Measurements from ENCODE around the gene CHAF1A.

CHAF1A gene

DNA sequence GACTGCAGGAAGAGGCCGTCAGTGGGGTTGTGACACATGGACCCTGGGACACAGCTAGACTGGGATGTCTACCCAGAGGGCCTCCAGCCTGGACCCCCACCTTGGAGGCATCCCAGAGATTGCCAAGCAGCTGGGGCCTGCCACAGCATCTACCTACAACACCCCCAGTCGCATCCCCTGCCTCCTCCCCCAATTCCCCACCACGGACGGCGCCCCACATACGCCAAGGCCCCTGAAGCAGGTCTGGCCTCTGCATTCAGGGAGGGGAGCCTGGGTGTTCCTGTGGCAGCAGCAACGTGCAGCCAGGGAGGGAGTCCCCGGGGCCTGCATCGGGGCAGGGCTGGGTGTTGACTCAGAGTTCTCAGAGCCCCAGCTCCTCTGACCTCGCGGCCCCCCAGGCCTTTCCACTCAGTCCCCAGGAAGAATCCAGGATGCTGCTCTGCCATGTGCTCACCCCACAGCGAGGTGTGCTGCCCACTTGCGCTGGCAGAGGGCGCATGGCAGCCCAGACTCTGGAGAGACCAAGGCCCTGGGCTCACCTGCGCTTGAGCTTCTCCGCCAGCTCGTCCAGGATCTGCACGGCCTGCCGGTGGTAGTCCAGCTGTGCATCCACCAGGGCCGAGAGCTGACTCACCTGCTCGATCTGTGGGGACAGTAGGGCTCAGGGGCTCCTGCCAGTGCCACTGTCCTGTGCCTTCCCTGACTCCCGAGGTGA lies 39.5 kb upstream of the CHAF1A start:
- TF ChIP-seq GATA3 (IDR thresholded peaks at IDR 0.05; ENCODE audit: low read depth, low read length) = no peak
- no peak for TF ChIP-seq GATA2 (IDR thresholded peaks at IDR 0.05; ENCODE audit: low read depth, low read length)

DNA sequence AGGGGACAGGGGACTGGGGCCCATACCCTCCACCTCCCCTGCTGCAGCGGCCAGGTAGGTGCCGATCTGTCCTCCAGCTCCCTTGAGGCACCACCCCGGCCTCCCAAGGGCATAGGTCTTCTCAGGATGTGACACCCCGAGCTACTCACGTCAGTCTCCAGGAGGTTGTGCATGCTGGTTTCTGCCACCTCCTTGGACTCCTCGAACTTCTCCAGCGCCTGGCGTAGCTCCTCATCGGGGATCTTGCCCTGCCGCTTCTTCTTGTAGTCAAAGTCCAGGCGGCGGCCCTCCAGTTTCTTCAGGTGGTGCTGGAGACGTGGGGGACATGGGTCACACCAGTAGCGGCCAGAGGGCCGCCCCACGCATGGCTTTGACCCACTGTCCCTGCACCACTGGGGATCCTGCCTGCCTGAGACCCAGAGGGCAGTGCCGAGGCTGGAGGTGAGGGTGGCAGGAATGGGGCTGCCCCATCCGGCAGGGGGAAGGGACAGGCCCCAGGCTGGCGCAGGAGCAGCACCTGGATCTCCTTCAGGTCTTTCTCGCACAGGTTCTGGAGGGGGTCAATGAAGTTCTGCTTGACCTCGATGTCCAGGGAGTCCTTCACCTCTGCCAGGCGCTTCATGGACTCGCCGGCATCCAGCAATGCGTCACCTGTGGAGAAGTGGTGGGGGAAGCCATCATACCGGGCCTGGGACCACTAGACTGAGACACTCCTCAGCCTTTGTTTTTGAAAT lies 38.7 kb upstream of the CHAF1A start:
- TF ChIP-seq GATA2 (IDR thresholded peaks at IDR 0.05; ENCODE audit: low read depth, low read length) (no peak), GATA3 (IDR thresholded peaks at IDR 0.05; ENCODE audit: low read depth, low read length) (no peak)

DNA sequence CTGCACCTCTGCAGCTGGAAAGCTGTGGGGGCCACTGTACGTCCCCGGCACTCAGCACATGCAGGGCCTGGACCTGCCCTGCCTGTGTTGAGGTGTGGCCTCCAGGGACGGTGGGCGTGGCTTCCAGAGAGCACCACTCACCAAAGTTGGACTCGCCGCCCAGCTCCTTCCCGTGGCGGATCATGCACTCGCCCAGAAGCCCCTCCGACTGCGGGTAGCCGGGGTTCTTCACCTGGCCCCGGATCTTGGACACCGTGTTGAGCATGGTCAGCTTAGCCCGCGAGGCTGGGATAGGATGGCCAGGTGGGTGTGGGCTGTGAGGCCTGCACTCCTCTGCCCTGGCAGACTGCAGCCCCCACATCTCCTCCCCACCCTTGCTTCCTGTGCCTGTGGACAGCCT lies 37.1 kb upstream of the CHAF1A start:
- TF ChIP-seq GATA2 (IDR thresholded peaks at IDR 0.05; ENCODE audit: low read depth, low read length) = no peak
- TF ChIP-seq GATA3 (IDR thresholded peaks at IDR 0.05; ENCODE audit: low read depth, low read length) = no peak

DNA sequence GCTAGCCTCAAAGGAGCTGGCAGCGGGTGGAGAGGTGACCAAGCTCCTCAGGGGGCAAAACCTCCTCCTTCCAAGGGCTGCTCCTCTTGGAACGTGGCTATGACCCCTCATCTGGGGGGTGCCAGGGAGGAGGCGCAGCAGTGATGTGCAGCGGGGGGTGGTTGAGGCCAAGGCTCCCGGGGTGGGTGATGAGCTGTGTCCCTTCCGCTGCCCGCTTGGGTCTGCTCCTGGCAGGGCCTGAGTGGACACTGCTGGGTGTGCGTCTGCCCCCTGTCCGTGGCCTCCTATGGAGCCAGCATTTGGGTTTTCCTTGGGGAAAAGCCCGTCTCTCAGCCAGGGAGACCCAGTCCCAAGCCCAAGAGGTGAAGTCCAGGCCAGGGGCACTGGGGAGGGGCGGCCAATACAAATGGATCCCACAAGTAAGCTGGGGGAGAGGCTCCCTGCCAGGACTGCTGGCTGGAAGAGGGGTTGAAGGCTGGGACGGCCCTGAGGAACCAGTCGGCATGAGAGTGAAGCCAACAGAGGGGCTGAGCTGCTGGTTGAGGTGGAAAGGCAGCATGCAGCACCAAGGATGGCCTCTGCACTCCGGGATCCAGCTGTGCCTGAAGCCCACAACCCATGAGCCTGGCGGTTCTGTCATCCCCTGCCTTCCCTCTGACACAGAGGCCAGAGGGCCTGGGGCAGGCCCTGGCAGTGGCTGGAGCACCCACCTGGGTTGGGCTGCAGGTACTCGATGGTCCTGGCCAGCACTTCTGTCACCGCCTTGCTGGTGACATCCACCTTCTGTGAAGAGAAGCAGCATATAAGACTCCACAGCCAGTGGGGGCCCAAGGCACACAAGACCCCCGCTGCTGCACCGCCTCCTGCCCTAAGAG lies 36.4 kb upstream of the CHAF1A start:
- no peak for TF ChIP-seq GATA3 (IDR thresholded peaks at IDR 0.05; ENCODE audit: low read depth, low read length)
- no peak for TF ChIP-seq GATA2 (IDR thresholded peaks at IDR 0.05; ENCODE audit: low read depth, low read length)

DNA sequence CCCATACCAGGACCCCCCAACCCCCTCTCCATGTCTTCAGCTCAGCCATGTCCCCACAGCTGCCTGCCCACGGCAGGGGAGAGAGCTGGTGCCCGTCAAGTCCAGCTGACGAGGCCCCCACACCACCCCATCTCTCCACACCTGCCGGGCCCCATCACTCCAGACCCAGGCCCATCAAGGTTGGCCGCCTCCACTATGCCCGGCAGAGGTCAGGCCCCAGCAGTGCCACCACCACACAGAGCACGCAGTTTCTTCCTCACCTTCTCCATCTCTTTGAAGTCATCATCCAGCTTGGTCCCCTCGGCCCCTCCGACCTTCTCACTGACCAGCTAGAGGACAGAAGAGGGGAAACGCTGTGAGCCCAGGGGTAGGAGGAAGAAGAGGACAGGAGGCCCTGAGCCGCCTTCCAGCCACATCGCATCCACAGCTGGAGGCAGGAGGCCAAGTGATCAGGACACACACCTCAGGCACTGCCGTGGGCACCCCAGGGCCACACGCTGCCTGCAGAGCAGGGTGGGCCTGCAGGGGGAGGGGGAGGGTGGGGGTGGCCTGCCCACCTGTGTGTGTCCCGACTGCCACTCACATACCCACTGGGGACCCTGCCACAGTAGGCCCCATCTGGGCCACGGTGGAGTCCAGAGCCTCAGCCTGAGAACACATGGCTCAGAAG lies 35.6 kb upstream of the CHAF1A start:
- TF ChIP-seq GATA2 (IDR thresholded peaks at IDR 0.05; ENCODE audit: low read depth, low read length) = no peak
- no peak for TF ChIP-seq GATA3 (IDR thresholded peaks at IDR 0.05; ENCODE audit: low read depth, low read length)

DNA sequence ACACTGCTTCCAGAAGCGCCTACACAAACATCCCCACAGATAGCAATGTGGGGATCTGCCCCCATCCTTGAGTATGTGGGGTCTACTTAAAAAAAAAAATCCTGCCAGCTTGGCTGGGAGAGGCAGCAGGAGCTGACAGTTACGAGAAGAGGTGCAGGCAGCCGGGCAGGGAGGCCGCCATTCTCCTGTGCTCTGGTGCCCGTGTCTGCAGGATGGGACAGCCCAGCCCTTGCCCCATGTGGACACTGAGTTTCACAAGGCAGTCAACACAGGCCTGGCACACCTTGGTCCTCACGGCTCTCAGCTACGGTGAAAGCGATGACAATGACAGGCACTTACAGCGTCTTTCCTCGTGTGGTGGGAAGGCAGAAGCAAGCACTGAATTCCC lies 35.1 kb upstream of the CHAF1A start:
- TF ChIP-seq GATA3 (IDR thresholded peaks at IDR 0.05; ENCODE audit: low read depth, low read length) = no peak
- no peak for TF ChIP-seq GATA2 (IDR thresholded peaks at IDR 0.05; ENCODE audit: low read depth, low read length)

DNA sequence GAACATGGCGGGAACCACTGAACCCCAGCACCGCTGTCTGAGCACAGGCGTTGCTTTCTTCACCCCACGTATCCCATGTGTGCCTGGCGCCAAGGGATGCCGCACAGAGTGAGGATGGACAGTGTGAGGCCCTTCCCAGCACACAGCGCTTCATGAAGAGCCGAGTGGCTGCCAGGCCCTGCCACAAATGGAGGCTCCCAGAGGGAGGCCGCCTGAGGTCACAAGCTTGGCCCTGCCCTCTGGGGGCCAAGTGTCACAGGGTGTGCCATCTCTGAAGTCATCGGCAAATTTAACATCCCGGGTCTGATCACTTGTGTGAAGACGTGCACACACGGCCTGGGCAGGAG lies 34.7 kb upstream of the CHAF1A start:
- TF ChIP-seq GATA3 (IDR thresholded peaks at IDR 0.05; ENCODE audit: low read depth, low read length) = no peak
- no peak for TF ChIP-seq GATA2 (IDR thresholded peaks at IDR 0.05; ENCODE audit: low read depth, low read length)

DNA sequence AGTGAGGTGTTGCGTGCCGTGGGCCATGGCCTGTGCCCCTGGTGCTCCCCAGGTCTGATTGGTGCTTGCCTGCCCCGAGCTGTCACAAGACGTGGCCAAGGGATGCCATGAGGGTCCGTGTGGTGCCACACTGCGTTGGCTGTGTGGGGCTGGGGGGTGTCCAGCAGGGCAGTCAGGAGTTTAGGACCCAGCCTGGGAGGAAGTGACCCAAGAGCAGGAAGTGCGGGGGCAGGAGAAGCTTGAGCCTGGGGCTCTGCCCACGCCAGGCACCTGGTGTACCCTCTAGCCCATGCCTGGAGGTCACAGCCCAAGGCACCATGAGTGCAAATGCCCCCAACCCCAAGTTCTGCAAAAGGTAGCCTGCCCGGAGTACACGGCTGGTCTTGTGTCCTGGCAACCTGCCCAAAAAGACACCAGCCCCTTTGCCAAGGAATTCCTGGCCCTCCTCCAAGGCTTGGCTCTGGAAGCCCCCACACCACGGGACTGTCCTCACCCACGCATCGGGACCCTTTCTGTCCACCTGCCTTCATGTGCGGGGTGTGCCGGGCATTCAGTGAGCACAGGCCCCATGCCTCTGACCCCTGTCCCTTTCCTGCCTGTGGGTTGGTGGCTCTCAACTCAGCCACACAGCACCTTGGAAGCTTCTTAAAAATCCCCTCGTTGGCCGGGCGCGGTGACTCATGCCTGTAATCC lies 34.2 kb upstream of the CHAF1A start:
- no peak for TF ChIP-seq GATA2 (IDR thresholded peaks at IDR 0.05; ENCODE audit: low read depth, low read length)

DNA sequence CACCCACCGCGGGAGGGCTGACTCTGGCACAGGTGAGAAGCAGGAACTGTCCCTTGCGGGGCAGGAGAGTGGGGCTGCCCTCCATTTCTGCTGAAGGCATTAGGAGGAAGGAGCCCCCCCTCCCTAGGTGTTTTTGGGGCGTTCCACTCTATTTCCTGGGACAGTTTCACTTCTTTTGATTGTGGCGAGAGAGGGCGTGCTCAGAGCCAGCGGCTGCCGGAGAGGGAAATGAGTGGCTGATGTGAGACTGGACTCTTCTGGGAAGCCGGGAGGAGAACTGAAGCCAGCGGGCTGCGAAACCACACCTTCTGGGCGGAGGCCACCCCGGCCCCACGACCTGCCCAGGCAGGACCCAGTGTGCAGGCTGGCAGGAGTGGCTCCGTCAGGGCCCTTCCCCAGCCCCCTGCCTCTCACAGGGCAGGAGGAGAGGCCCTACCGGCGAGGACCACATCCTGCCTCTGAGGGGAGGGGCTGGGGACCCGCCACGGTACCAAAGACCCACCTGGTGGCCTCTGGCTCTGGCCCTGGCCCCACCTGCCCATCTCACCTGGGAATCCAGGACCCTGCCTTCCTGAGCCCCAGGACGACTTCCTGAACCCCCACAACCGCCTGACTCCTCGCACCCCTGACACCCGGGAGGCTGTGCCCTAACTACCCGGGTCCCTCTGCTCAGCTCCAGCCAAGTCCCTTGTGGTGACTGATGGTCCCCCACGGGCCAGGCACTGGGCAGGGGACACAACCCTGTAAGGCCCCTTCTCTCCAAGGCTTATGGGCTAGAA lies 33.1 kb upstream of the CHAF1A start:
- TF ChIP-seq GATA3 (IDR thresholded peaks at IDR 0.05; ENCODE audit: low read depth, low read length) = no peak
- TF ChIP-seq GATA2 (IDR thresholded peaks at IDR 0.05; ENCODE audit: low read depth, low read length) = no peak

DNA sequence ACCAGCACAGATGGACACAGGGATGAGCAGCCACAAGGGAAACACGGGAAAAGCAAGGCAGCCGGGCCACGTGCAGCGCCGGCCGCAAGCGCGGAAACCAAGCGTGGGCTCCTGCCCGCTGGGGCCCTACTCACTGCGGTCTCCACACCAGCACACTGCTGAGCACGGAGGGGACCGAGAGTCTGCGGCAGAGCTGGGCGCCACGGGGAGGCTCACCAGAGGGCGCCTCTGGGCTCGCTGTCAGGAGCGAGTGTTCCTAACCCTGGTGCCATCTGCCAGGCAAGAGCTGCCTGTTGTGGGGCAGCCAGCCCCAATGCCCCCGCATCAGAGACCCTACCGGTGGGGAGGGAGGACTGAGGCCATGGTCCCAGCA lies 32.6 kb upstream of the CHAF1A start:
- no peak for TF ChIP-seq GATA3 (IDR thresholded peaks at IDR 0.05; ENCODE audit: low read depth, low read length)
- no peak for TF ChIP-seq GATA2 (IDR thresholded peaks at IDR 0.05; ENCODE audit: low read depth, low read length)

DNA sequence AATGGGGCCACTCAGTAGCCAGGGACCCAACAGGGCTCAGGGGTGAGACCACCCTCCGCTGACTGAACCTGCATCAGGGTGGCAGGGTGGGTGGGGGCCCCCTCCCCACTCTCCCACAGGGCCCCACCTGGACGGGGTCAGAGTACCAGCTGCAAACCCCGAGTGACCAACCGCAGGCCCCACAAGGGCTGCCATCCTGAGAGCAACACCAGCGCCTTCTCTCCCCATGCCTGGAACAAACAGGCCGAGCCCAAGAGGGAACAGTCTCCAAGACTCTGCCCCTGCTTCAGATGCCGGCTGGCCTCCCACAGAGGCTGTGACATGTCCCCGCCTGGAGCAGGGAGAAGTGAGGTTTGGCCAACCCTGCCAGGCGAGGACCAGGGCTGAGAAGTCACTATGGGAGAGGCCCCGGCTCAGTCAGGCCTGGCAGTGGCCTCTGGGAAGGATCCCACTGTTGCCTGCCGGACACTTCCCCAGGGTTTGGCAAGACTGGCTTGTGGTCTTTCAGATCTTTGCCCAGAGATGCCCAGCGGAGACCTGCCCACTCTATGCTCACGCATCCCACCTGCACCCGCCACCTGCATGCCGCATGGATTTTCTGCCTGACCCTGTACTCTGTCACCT lies 31.9 kb upstream of the CHAF1A start:
- TF ChIP-seq GATA3 (IDR thresholded peaks at IDR 0.05; ENCODE audit: low read depth, low read length) (no peak), GATA2 (IDR thresholded peaks at IDR 0.05; ENCODE audit: low read depth, low read length) (no peak)
